Common myeloid progenitor, CD34-positive (primary cell): Measurements from ENCODE around the gene LTBP1.

Experiments
- CTCF ChIA-PET: fragments of 350-600 bp; sonication (Branson Sonifier 250); formaldehyde crosslinking; loops from one replicate; lab custom pipeline; 2021; ENCODE audit warnings: antibody characterized with exemption; lab: Charles Lee
- POLR2A ChIA-PET: fragments of 350-600 bp; sonication (Branson Sonifier 250); formaldehyde crosslinking; loops from one replicate; lab custom pipeline; 2021; ENCODE audit warnings: antibody characterized with exemption; lab: Charles Lee
- DNase-seq, 3 donors: peaks; one replicate each; pipeline versions ENCODE4 v3.0.0 to v3.0.0-alpha.2; 2013
- H3K27ac ChIP-seq, 2 experiments: 1 replicate in 1 of 2; 2 replicates in 1 of 2; pipeline ENCODE4 v1.7.0; 2013; ENCODE audit warnings: inconsistent platforms in 2 of 2, low read length in 2 of 2, mild to moderate bottlenecking in 2 of 2, low read depth in 1 of 2, moderate library complexity in 1 of 2; ENCODE audit not compliant: severe bottlenecking in 2 of 2, insufficient read depth in 1 of 2, poor library complexity in 1 of 2
- H3K27me3 ChIP-seq, 5 experiments: replicated peaks in 2 of 5; 1 replicate in 3 of 5; 2 replicates in 2 of 5; pipeline versions ENCODE4 v1.6.1 to v1.7.0; 2013; ENCODE audit warnings: low read length in 4 of 5, mild to moderate bottlenecking in 2 of 5, moderate library complexity in 2 of 5, inconsistent platforms in 1 of 5; ENCODE audit not compliant: insufficient read depth in 5 of 5, control insufficient read depth in 4 of 5
- H3K36me3 ChIP-seq, 4 experiments: 1 replicate in 2 of 4; 2 replicates in 2 of 4; pipeline versions ENCODE4 v1.6.1 to v1.7.0; 2013; ENCODE audit warnings: low read length in 3 of 4, control low read depth in 1 of 4, mild to moderate bottlenecking in 1 of 4; ENCODE audit not compliant: control insufficient read depth in 4 of 4, insufficient read depth in 4 of 4
- H3K4me1 ChIP-seq, 4 experiments: 1 replicate in 3 of 4; 2 replicates in 1 of 4; pipeline versions ENCODE4 v1.6.1 to v1.7.1; 2013; ENCODE audit warnings: low read length in 3 of 4, mild to moderate bottlenecking in 3 of 4, control low read depth in 1 of 4, inconsistent platforms in 1 of 4, moderate library complexity in 1 of 4; ENCODE audit not compliant: control insufficient read depth in 4 of 4, insufficient read depth in 4 of 4; ENCODE audit errors: control extremely low read depth in 1 of 4
- H3K4me3 ChIP-seq, 7 experiments: 1 replicate in 4 of 7; 2 replicates in 3 of 7; pipeline versions ENCODE4 v1.5.1 to v1.7.0; 2013; ENCODE audit warnings: mild to moderate bottlenecking in 7 of 7, low read length in 6 of 7, moderate library complexity in 6 of 7, inconsistent platforms in 2 of 7, low read depth in 2 of 7, control low read depth in 1 of 7; ENCODE audit not compliant: insufficient read depth in 4 of 7, control insufficient read depth in 1 of 7; ENCODE audit errors: extremely low read depth in 1 of 7
- H3K9me3 ChIP-seq, 5 experiments: 1 replicate in 4 of 5; 2 replicates in 1 of 5; pipeline versions ENCODE4 v1.6.1 to v1.7.1; 2013; ENCODE audit warnings: low read length in 4 of 5, mild to moderate bottlenecking in 2 of 5, inconsistent platforms in 1 of 5, low read depth in 1 of 5, moderate library complexity in 1 of 5; ENCODE audit not compliant: control insufficient read depth in 4 of 5, insufficient read depth in 2 of 5; ENCODE audit errors: control extremely low read depth in 1 of 5
- WGBS: methylation state at CpG from one replicate; pipeline ENCODE4 v1.1.5; 2013; ENCODE audit not compliant: insufficient coverage; 5-methylcytosine and 5-hydroxymethylcytosine counted together

LTBP1 gene

GRCh38 chr2:33221046-33221784, 274.5 kb downstream of the LTBP1 start:
- no peak for DNase-seq
- Histone ChIP-seq H3K36me3 (no peaks in the 10 kb centered on the region), H3K27me3 (no peaks in the 10 kb centered on the region), H3K4me1 (no peaks in the 10 kb centered on the region), H3K9me3 (peaks cover 0 to 2% (median 1%) of the 10 kb centered on the region in 5 experiments), H3K27ac (no peak overlapping the region), H3K4me3 (no peak overlapping the region)
- CTCF ChIA-PET: no interaction called here
- POLR2A ChIA-PET: no interaction called here
- no CpG with 5 or more reads among the region's 3 CpGs for WGBS

GRCh38 chr2:33222309-33222708, 275.6 kb downstream of the LTBP1 start:
- CTCF ChIA-PET: no interaction called here
- no peaks in the 10 kb centered on the region for H3K36me3 ChIP-seq

GRCh38 chr2:33223856-33224255, 277.1 kb downstream of the LTBP1 start:
- Histone ChIP-seq H3K4me1 (no peaks in the 10 kb centered on the region), H3K36me3 (no peaks in the 10 kb centered on the region), H3K27ac (no peak overlapping the region), H3K4me3 (no peak overlapping the region), H3K27me3 (no peaks in the 10 kb centered on the region), H3K9me3 (peaks cover 0 to 2% (median 1%) of the 10 kb centered on the region in 5 experiments)
- POLR2A ChIA-PET: no interaction called here
- CTCF ChIA-PET: no interaction called here
- 96% methylated on average over 4 of the region's 4 CpGs for WGBS
- no peak for DNase-seq

More at GRCh38 chr2:33222309-33222708, 275.6 kb downstream of the LTBP1 start:
- DNase-seq: no peak
- 91% methylated on average over 1 of the region's 1 CpG for WGBS
- peaks cover 0 to 2% (median 1%) of the 10 kb centered on the region in 5 experiments for H3K9me3 ChIP-seq
- H3K4me1 ChIP-seq: no peaks in the 10 kb centered on the region
- POLR2A ChIA-PET: no interaction called here
- H3K27ac ChIP-seq: no peak overlapping the region
- H3K27me3 ChIP-seq: no peaks in the 10 kb centered on the region
- no peak overlapping the region for H3K4me3 ChIP-seq

GRCh38 chr2:33225350-33225749, 278.6 kb downstream of the LTBP1 start:
- CTCF ChIA-PET: no interaction called here
- H3K9me3 ChIP-seq: peaks cover 0 to 2% (median 1%) of the 10 kb centered on the region in 5 experiments
- WGBS: 100% methylated on average over 1 of the region's 2 CpGs

GRCh38 chr2:33226546-33226945, 279.8 kb downstream of the LTBP1 start:
- no peak overlapping the region for H3K4me3 ChIP-seq
- no peaks in the 10 kb centered on the region for H3K36me3 ChIP-seq
- POLR2A ChIA-PET: no interaction called here
- no peaks in the 10 kb centered on the region for H3K4me1 ChIP-seq
- no peak for DNase-seq
- peaks cover 0 to 2% (median 1%) of the 10 kb centered on the region in 5 experiments for H3K9me3 ChIP-seq
- no peaks in the 10 kb centered on the region for H3K27me3 ChIP-seq
- no peak overlapping the region for H3K27ac ChIP-seq
- CTCF ChIA-PET: no interaction called here
- 100% methylated on average over 3 of the region's 4 CpGs for WGBS

More at GRCh38 chr2:33225350-33225749, 278.6 kb downstream of the LTBP1 start:
- H3K27me3 ChIP-seq: no peaks in the 10 kb centered on the region
- POLR2A ChIA-PET: no interaction called here
- no peaks in the 10 kb centered on the region for H3K36me3 ChIP-seq
- no peak overlapping the region for H3K4me3 ChIP-seq
- DNase-seq: no peak
- no peaks in the 10 kb centered on the region for H3K4me1 ChIP-seq
- H3K27ac ChIP-seq: no peak overlapping the region

- Histone ChIP-seq H3K27ac (no peak overlapping the region), H3K4me1 (no peaks in the 10 kb centered on the region), H3K9me3 (peaks cover 0 to 2% (median 0%) of the 10 kb centered on the region in 5 experiments), H3K4me3 (no peak overlapping the region), H3K27me3 (no peaks in the 10 kb centered on the region), H3K36me3 (no peaks in the 10 kb centered on the region)
- POLR2A ChIA-PET: no interaction called here
- WGBS: 100% methylated on average over 1 of the region's 4 CpGs
- CTCF ChIA-PET: no interaction called here
- DNase-seq: no peak
These were observed 282.9 kb downstream of the LTBP1 start for GRCh38 chr2:33229646-33230045.

- no peak for DNase-seq
- CTCF ChIA-PET: no interaction called here
These were observed 283.4 kb downstream of the LTBP1 start for GRCh38 chr2:33230195-33230594.

More at GRCh38 chr2:33230195-33230594, 283.4 kb downstream of the LTBP1 start:
- Histone ChIP-seq H3K27ac (no peak overlapping the region), H3K9me3 (peaks cover 0 to 2% (median 0%) of the 10 kb centered on the region in 5 experiments), H3K27me3 (no peaks in the 10 kb centered on the region), H3K4me3 (no peak overlapping the region), H3K4me1 (no peaks in the 10 kb centered on the region), H3K36me3 (no peaks in the 10 kb centered on the region)
- POLR2A ChIA-PET: no interaction called here
